Left kidney (tissue), 2 donors: ENCODE measurements around the gene ZNF408. TPM values are rescaled to one million over a fixed set of nuclear protein-coding genes. Genes with fewer than 3 reads are reported as not detected.
"Not testable (repeated sequence)": the region's sequence is repeated elsewhere in the genome, so short reads cannot be mapped to it uniquely, and the experiment has no call there.

ENCODE experiments used
- DNase-seq: peaks from one replicate; pipeline ENCODE4 v3.0.0-alpha.2; 2013
- polyA plus RNA-seq: library from polyadenylated mRNA; unstranded; fragments of 120-200 nt; gene quantifications from one replicate; pipeline ENCODE4 v1.2.1, GENCODE V29; 2013; ENCODE audit not compliant: insufficient read length

ZNF408 gene
- polyA plus RNA-seq, 1 donor, result 7.3 TPM

DNA sequence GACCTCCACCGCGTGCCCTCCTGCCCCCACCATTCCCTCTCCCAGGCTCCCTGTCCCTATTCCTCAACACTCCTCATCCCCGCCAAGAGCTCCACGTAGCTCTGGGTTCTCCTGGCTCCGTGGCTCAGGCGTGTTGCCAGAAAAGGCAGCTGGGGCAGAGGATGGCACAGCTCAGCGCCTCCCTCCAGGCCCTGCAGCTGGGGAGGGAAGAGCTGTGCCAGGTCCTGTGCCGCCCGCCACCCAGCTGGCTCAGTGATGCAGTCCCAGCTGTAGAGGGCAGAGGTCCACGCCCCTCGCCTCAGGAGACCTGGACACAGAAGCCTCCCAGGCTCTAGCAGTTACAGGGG lies 4.6 kb upstream of the ZNF408 start:
- no peak for DNase-seq

DNA sequence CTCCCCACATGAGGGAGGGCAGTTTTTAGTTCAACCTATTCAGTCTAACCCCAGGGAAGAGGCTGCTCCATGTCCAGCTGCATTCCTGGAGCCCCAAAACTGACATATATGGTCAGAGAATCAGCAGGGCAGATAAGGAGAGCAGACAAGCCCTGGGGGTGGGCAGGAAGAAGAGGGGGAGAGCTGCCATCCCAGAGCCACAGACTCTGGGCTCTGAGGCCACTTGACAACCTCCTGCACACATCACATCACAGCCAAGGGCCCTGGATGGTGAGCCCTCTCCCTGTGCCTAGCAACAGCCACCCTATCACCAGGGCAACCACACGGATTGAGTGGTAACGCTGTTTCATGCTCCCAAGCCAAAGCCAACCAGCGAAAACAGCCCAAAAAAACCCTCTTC lies 3.5 kb upstream of the ZNF408 start:
- no peak for DNase-seq

DNA sequence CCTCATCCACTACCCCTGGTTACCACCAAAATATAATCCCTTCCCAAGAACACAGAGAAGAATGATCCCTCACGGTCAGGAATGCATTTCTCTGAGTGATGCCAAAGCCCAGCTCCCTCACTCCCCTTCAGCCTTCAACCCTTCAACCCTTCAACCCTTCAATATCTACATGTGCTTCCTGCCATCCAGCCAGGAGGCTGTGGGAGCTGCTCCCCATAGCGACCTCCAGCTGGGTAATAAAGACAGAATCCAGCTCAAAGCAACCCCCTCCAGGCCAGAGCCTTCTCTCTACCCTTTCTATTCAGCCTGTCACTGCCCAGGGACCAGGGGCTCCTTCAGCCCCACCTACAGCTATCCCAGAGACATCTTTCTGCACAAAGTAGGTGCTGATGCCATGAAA lies 3.1 kb upstream of the ZNF408 start:
- DNase-seq, result no peak

DNA sequence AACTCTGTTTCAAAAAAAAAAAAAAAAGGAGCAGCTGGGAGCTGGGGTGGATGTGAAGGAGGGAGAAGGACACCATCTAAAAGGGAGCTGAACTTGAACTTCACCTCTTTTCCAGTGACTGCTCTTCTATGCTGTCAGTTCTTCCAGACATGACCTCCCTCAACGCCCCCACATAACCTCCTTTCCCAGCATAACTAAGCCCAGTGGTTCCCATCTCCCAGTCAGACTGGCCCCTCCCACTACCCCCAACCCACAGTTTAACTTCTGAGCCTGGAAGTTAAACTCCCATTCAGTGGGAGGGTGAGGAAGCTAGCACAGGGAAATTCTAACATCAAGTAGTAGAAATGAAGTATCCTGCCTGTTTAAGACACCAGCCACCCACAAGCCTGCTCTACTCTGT lies 2.2 kb upstream of the ZNF408 start:
- no peak for DNase-seq

DNA sequence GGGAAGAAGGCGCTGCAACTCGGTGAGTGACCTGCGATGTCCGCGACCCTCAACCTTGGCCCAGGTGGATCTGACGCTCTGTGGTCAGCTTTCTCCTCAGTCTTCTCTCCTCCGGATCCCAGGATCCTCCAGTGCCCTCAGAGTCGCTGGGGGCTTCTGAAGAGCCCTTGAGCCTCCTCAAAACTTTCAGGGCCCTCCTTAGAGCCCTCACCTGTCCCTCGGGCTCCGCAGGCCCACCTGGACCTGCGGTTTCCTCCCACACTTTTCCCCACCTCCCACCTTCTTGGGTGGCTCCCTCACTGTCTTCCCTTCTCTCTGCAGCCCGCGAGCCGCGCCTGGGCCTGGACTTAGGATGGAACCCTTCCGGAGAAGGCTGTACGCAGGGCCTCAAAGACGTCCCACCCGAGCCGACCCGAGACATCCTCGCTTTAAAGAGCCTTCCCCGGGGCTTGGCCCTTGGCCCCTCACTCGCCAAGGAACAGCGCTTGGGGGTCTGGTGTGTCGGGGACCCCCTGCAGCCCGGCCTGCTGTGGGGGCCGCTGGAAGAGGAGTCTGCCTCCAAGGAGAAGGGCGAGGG lies 335 bp downstream of the ZNF408 start:
- no peak for DNase-seq

DNA sequence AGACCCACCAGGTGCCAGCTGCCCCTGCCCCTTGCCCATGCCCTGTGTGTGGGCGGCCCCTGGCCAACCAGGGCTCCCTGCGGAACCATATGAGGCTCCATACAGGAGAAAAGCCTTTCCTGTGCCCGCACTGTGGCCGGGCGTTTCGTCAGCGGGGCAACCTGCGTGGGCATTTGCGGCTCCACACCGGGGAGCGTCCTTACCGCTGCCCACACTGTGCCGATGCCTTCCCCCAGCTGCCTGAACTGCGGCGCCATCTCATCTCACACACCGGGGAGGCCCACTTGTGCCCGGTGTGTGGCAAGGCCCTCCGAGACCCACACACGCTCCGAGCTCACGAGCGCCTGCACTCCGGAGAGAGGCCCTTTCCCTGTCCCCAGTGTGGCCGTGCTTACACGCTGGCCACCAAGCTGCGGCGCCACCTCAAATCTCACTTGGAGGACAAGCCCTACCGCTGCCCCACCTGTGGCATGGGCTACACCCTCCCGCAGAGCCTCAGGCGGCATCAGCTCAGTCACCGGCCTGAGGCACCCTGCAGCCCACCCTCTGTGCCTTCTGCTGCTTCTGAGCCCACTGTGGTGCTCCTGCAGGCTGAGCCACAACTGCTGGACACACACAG lies 4.3 kb downstream of the ZNF408 start:
- DNase-seq, result no peak

DNA sequence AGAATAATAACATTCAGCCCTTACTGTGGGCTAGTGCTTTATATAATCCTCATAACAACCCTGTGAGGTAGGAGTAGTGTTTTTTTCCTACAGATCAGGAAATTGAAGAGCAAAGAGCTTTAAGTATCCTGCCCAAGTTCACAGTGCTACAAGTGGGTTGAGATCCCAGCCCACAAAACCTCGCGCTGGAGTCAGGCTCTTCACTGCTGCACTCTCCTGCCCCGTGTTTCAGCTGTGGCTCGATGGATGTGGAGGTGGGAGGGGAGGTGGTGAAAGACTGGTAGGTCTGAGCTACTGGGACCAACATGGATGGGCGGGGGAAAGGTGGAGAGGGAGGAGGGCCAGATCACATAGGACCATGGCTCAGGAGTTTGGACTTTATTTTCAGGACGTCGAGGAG lies 6.1 kb downstream of the ZNF408 start:
- DNase-seq, result no peak

DNA sequence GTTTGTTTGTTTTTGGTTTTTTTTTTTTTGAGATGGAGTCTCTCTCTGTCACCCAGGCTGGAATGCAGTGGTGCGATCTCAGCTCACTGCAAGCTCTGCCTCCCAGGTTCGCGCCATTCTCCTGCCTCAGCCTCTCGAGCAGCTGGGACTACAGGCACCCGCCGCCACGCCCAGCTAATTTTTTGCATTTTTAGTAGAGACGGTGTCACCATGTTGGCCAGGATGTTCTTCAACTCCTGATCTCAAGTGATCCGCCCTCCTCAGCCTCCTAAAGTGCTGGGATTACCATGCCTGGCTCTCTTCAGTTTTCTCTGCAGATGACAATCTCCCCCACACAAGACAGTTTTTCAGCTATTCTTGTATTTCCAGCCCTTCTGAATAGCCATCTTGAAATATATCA lies 8.5 kb downstream of the ZNF408 start:
- DNase-seq, result not testable (repeated sequence)

DNA sequence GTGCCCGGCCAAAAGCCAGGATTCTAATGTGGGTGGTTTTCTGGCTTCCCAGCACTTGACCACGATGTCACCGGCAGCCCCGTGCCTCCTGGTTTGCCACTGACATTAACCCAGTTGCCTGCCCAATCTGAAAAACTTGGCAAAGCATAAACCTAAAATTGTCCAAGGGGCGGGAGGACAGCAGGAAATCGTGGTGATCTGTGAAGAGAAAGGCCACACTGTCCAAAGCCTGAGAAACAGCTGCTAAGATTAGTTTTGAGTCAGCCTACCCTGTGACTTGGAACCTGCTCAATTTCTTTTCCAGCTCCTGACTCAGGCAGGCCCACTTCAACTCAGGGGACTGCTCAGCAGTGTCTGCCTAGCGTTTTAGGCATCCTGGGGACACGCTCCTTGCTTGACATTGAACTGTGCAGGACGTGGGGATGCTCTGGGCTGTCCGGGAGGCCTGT lies 10.0 kb downstream of the ZNF408 start:
- DNase-seq, result no peak

DNA sequence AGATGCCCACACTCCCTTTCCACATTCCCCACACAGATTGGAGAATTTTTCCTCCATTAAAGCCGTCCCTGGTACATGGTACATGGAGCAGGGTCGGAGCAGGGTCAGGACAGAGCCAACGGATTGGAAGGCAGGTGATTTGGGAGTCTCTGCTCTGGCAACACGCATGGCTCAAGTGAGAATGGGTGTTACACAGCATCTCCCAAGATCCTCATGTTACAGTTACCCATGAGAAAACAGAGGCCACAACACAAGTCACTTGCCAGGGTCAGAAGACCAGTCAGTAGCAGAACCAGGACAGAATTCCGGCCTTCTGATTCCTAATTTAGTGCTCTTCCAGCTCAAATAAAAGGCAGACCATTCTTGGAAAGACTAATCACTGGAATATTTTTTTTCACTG lies 10.5 kb downstream of the ZNF408 start:
- DNase-seq, result no peak

DNA sequence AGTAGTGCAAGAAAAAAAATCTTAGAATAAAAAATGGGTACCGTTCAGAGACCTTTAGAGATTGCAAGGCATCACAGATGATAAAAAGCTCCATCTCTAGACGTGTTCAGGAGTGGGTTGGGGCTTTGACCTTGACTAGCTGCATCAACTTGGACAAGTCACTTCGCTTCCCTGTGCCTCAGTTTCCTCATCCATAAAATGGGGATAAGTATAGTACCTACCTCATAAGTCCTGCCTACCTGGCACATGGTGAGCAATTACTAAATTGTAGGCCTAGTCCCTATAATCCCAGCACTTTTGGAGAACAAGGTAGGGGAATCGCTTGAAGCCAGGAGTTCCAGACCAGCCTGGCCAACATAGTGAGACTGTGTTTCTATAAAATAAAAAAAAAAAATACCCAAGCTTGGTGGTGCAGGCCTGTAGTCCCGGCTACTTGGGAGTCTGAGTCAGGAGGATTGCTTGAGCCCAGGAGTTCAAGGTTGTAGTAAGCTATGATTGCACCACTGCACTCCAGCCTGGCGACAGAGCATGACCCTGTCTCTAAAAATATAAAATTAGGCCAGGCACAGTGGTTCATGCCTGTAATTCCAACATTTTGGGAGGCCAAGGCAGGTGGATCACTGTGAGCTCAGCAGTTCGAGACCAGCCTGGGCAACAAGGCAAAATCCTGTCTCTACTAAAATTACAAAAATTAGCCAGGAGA lies 12.2 kb downstream of the ZNF408 start:
- DNase-seq, result no peak

DNA sequence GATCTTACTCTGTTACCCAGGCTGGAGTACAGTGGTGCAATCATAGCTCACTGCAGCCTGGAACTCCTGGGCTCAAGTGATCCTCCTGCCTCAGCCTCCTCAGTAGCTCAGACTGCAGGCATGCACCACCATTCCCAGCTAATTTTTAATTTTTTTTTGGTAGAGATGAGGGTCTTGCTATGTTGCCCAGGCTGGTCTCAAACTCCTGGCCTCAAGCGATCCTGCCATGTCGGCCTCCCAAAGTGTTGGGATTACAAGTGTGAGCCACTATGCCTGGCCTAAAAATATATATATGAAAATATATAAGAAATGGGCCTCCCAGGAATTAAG lies 17.0 kb downstream of the ZNF408 start:
- DNase-seq, result not testable (repeated sequence)

DNA sequence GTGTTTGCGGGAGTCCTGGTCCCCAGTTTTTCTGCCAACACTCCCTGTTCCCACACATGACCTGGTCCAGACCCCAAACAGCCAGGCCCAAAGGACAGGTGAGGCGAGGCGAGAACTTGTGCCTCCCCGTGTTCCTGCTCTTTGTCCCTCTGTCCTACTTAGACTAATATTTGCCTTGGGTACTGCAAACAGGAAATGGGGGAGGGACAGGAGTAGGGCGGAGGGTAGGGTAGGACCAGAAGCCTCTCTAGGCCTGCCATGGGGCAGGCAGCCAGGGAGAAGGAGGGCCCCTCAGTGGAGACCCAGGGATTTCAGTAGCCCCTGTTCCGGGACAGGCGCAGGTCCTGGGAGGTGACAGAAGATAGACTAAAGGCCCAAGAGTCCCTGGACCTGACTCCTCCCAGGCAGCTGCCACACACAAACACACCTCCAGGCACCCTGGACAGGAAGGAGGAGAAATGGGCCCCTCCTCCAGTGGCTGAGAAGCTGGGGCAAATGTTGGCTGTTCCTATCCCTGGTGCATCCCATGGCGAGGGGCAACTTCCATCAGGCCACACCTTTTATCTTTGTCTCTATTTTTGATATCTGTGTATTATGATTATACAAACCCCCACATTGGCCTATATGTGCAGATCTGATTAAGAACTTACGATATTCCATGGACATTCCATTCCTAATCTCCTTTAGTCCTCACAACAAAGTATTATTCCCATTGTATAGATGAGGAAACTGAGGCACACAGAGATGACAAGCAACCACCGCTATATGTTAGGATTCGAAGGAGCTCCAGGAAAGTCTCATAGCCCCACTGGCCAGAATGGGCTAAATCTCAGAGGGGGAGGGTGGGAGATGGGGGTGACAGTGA lies 17.6 kb downstream of the ZNF408 start:
- no peak for DNase-seq

DNA sequence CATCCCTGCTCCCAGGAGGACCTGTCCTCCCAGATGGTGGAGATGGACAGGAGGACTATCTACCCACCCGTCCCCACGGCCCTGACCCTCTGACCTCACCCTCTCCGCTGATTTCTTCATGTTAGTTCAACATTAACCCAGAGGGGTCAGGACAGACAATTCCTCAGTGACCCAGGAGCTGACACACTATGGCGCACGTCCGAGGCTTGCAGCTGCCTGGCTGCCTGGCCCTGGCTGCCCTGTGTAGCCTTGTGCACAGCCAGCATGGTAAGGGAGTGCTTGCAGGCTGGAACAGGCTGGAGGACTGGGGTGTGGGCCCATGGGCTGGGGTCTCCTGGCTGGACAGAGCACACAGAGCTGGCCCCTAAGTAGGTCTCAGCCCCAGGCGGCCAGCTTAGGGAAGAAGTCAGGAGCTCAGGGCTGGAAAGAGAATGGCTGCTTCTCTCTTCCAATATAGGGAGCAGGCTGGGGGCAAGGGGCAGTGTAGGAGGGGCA lies 18.3 kb downstream of the ZNF408 start, which contains the start of gene F2:
Gene F2 (plus strand): TSS at position 166 of the 495 bp plus-strand sequence. CDS start 23 bp downstream, at position 189.
- no peak for DNase-seq

DNA sequence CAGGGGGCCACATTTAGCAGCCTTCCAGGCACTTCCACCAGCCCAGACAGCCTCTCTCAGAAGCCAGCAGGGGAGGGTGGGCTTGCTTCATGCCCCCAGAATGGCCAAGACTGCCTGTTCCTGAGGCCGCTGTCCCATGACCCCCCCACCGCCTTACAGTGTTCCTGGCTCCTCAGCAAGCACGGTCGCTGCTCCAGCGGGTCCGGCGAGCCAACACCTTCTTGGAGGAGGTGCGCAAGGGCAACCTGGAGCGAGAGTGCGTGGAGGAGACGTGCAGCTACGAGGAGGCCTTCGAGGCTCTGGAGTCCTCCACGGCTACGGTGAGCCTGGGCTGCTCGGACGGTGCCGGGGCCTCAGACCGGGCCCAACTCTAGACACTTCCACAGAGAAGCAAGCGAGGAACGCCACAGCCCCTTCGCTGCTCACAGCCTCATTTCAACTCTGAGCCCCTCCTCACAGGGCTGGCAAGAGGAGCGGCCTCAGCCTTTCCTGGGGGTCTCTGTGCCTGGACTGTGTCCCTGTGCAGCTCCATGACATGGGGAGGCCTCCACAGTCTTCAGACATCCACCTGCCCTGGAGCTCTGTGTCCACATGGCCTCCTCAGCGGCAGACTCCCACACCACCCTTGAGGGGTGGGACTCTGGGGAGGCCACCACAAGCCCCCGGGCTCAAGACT lies 18.9 kb downstream of the ZNF408 start:
- no peak for DNase-seq

DNA sequence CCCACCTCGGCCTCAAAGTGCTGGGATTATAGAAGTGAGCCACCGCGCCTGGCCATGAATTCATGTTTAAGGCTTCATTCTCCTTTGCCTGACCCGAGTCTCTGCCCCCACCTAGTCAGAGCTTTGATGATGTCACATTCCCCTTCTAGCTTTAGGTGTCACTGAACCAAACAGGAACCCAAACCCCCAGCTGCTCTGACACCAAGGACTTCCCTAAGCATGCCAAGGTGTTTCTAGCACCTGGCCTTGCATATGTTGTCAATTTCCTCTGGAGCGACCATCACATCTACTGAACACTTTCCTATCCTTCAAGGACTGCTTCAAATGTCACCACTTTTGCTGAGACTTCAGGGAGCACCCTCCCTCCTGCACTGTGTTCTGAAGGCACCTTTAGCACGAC lies 20.5 kb downstream of the ZNF408 start:
- DNase-seq, result no peak

DNA sequence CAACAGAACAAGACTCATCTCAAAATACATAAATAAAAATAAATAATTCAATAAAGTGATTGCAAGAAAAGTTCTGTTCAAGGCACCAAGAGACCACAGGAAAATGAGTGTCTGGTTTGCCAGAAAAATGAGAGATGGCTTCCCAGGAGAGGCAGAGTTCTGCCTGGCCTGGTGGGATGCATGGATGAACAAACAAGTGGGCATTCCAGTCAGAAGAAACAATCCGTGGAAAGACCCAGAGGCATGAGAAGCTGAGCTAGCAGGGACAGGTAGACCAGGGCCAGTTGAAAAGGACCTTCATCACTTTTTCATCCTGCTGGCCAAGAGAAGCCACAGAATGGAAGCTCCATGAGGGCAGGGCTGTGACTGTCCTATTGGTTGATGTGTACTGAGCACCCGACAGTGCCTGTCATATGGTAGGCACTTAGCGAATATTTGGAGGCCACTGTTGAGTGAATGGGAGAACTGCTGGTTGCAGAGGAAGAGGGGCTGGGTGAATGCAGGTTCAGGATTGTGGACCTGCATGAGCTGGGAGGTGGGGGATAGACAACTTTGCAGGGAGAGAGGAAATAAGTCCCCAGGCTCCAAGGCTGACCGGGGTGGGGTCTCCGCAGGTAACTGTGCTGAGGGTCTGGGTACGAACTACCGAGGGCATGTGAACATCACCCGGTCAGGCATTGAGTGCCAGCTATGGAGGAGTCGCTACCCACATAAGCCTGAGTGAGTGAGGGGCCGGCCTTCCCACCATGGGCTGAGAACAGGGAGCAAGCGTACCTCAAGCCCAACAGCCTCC lies 21.9 kb downstream of the ZNF408 start:
- DNase-seq, result no peak

DNA sequence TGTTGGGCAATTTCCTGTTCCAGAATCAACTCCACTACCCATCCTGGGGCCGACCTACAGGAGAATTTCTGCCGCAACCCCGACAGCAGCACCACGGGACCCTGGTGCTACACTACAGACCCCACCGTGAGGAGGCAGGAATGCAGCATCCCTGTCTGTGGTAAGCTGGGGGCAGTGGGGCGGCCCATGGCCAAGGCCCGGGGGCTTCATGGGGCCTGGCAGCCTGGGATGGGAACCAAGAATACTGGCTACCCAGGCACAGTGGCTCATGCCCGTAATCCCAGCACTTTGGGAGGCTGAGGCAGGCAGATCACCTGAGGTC lies 22.5 kb downstream of the ZNF408 start:
- no peak for DNase-seq

DNA sequence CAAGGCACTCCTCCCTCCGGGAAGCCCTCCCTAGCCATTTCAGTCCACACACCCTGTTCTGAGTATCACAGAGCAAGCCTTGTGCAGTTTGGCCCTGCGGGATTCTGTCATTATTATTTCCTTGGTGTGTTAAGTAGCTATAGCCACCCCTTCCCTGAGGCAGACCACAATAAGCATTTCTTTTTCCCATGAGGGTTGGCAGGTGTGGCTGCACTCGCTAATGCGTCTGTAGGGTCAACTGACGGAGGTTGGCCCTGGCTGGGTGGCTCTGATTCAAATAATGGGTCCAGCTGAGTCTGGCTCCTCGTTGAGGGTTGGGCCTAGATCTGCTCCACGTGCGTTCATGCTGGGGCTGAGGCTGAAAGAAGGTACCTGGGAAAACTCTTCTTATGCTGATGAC lies 23.3 kb downstream of the ZNF408 start:
- no peak for DNase-seq

DNA sequence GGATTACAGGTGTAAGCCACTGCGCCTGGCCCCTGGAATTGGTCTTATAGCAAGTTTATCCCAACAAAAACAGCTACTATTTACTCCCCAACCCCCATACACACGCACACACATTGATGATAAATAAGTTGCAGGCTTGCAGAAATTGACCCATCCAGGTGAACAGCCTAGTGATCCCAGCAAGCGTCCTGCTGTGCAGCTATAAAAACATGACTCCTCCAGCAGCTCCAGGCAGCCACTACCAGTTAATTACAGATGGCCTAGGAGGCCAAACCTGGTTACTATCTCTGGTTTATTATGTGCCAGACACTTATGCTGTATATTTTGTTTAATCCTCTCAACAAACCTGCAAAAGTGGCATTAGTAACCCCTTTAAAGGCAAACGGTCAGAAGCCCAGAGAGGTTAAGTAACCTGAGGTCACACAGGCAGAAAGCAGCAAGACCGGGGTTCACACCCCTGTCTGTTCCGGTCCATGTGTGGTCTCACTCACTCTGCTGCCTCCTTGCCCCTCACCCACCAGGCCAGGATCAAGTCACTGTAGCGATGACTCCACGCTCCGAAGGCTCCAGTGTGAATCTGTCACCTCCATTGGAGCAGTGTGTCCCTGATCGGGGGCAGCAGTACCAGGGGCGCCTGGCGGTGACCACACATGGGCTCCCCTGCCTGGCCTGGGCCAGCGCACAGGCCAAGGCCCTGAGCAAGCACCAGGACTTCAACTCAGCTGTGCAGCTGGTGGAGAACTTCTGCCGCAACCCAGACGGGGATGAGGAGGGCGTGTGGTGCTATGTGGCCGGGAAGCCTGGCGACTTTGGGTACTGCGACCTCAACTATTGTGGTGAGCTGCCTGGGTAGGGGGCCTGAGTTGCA lies 24.7 kb downstream of the ZNF408 start:
- no peak for DNase-seq
